ENCODE data around the gene PPIL1. TPM values are rescaled to one million over a fixed set of nuclear protein-coding genes. Genes with fewer than 3 reads are reported as not detected.

The PPIL1 gene
- total and polyA plus RNA-seq, 2 of the 4 experiments (the other 2 are of a cell fraction): 28.4 to 58.4 TPM

GRCh38 chr6:36845233-36845632 is 29.4 kb downstream of the PPIL1 start:
- Histone ChIP-seq H2BK5ac (ENCODE audit: low read depth, low read length, poor library complexity, severe bottlenecking) (no peak overlapping the region), H3K23ac (ENCODE audit: low read depth, low read length) (no peak overlapping the region), H3K56ac (ENCODE audit: extremely low read depth, insufficient read depth, low read length) (no peak overlapping the region), H3K36me3 (ENCODE audit: control insufficient read depth, insufficient read depth, low read length) (no peaks in the 10 kb centered on the region), H4K20me1 (ENCODE audit: insufficient read depth, low read length) (no peaks in the 10 kb centered on the region), H3K79me1 (ENCODE audit: low read depth in 1 of 2, low read length in 2 of 2) (no peaks in the 10 kb centered on the region), H3K4me3 (ENCODE audit: insufficient read depth, low read depth, low read length) (no peak overlapping the region), H3K4ac (ENCODE audit: low read depth, low read length) (no peak overlapping the region), H3K18ac (ENCODE audit: low read depth, low read length) (no peak overlapping the region), H2BK15ac (ENCODE audit: low read depth, low read length) (no peak overlapping the region), H3K9me3 (ENCODE audit: control insufficient read depth, insufficient read depth, low read length) (no peaks in the 10 kb centered on the region), H3K4me2 (ENCODE audit: low read depth, low read length) (no peak overlapping the region), H3K4me1 (ENCODE audit: control insufficient read depth, insufficient read depth, low read length) (peaks cover 9% of the 10 kb centered on the region; the same call in 1 of the 2 replicates), H4K8ac (ENCODE audit: low read depth in 2 of 2, low read length in 2 of 2) (no peak overlapping the region), H3K14ac (replicated peaks; ENCODE audit: low read depth, low read length) (no peak overlapping the region), H3K27me3 (ENCODE audit: control insufficient read depth, insufficient read depth, low read length) (peaks cover 12% of the 10 kb centered on the region), H3K9me1 (ENCODE audit: insufficient read depth, low read length) (no peaks in the 10 kb centered on the region; the same call in 1 of the 2 replicates), H2BK120ac (ENCODE audit: low read depth, low read length) (no peak overlapping the region), H3K9ac (ENCODE audit: low read depth, low read length) (no peak overlapping the region), H4K91ac (ENCODE audit: insufficient read depth, low read depth, low read length) (no peak overlapping the region), H2BK20ac (ENCODE audit: low read depth, low read length) (no peak overlapping the region), H3K27ac (ENCODE audit: insufficient read depth, low read length) (no peak overlapping the region), H4K5ac (ENCODE audit: low read depth, low read length) (no peak overlapping the region), H2AK5ac (ENCODE audit: low read depth, low read length) (no peak overlapping the region), H2AFZ (replicated peaks; ENCODE audit: low read length, poor library complexity) (no peak overlapping the region), H2AK9ac (replicated peaks; ENCODE audit: low read depth, low read length, poor library complexity) (no peak overlapping the region)
- ATAC-seq (ENCODE audit: low read depth) (no peak), DNase-seq (no peak)
- 92% methylated on average over 2 of the region's 4 CpGs; no CpG with 5 or more reads in 1 of the 2 experiments for WGBS, 2 experiments (ENCODE audit: extremely low coverage in 2 of 2, insufficient read length in 1 of 2)
- CTCF ChIA-PET: no interaction called here
- in situ Hi-C loops (cut with MboI; ENCODE audit: low sequenced_read_pairs): no loop called here
- intact Hi-C loops (cut with micrococcal nuclease): no loop called here
- no peak for TF ChIP-seq BHLHE40 (IDR thresholded peaks at IDR 0.05; ENCODE audit: low read depth, low read length)
- TF ChIP-seq CHD1 (IDR thresholded peaks at IDR 0.05; ENCODE audit: low read depth, low read length): no peak
- no peak for TF ChIP-seq POLR2A (IDR thresholded peaks at IDR 0.05; ENCODE audit: low read depth, low read length)
- TF ChIP-seq FOS (IDR thresholded peaks at IDR 0.05; ENCODE audit: low read depth, low read length): no peak
- TF ChIP-seq RAD21 (IDR thresholded peaks at IDR 0.05; ENCODE audit: low read length): no peak
- no peak for TF ChIP-seq USF2 (IDR thresholded peaks at IDR 0.05; ENCODE audit: low read depth, low read length)
- TF ChIP-seq MXI1 (IDR thresholded peaks at IDR 0.05; ENCODE audit: borderline replicate concordance, low read depth, low read length): no peak
- TF ChIP-seq CEBPB (IDR thresholded peaks at IDR 0.05; ENCODE audit: low read depth, low read length): no peak
- no peak for TF ChIP-seq SMC3 (IDR thresholded peaks at IDR 0.05; ENCODE audit: low read depth, low read length)
- no peak for TF ChIP-seq RFX5 (IDR thresholded peaks at IDR 0.05; ENCODE audit: low read depth, low read length)
- no TSS peak for BruUV-seq (replicated peaks)
- dilution Hi-C loops (cut with HindIII; ENCODE audit: low sequenced_read_pairs, unreplicated experiment): no loop called here
- POLR2A ChIA-PET (ENCODE audit: unreplicated experiment): no interaction called here

All from IMR-90 (cell line).